ENCODE measurements around the gene SLC9B1.

DNA sequence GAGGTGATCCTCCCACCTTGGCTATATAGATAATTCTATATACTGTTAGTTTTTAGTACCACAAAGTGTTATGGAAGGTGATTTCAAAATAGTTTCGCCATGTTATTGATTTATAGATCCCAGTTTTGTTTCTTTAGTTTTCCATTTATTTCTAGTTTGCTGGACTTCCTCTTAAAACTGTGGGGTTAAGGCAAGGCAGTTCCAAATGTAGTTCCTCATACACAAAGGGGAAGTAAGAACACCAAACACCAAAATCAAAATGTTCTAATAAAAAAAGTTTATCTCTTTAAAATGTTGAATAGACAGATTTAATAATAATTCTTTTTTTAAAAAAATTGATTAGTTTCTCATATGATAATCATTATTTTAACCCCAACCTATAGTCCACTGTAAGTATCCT, 157.5 kb downstream of the SLC9B1 start:
- TF ChIP-seq EZH2 (IDR thresholded peaks at IDR 0.05; ENCODE audit: borderline replicate concordance, insufficient read depth, low read depth, low read length, poor library complexity, severe bottlenecking), result no peak
- TF ChIP-seq, protein P1, sequence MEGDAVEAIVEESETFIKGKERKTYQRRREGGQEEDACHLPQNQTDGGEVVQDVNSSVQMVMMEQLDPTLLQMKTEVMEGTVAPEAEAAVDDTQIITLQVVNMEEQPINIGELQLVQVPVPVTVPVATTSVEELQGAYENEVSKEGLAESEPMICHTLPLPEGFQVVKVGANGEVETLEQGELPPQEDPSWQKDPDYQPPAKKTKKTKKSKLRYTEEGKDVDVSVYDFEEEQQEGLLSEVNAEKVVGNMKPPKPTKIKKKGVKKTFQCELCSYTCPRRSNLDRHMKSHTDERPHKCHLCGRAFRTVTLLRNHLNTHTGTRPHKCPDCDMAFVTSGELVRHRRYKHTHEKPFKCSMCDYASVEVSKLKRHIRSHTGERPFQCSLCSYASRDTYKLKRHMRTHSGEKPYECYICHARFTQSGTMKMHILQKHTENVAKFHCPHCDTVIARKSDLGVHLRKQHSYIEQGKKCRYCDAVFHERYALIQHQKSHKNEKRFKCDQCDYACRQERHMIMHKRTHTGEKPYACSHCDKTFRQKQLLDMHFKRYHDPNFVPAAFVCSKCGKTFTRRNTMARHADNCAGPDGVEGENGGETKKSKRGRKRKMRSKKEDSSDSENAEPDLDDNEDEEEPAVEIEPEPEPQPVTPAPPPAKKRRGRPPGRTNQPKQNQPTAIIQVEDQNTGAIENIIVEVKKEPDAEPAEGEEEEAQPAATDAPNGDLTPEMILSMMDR (IDR thresholded peaks at IDR 0.05), result no peak

Data from B cell (primary cell).